Breast epithelium (tissue), 4 donors: ENCODE data around the gene FUT7. TPM values are rescaled to one million over a fixed set of nuclear protein-coding genes. Genes with fewer than 3 reads are reported as not detected.
A peak's percentile ranks its signal among the peaks of the same experiment; 100 is the strongest.

Experiments used
- DNase-seq, 2 donors: peaks; one replicate each; pipeline ENCODE4 v3.0.0-alpha.2; 2019; ENCODE audit warnings: low spot score in 2 of 2
- H3K27ac ChIP-seq, 2 donors: fragments of 200-600 bp; sonication (generic) in 1 of 2; one replicate each; pipeline ENCODE4 v1.5.1; 2016 to 2019; ENCODE audit warnings: mild to moderate bottlenecking in 1 of 2
- H3K27me3 ChIP-seq, 2 donors: fragments of 200-600 bp; sonication (generic) in 1 of 2; one replicate each; pipeline versions ENCODE4 v1.5.1 to v1.6.0; 2017 to 2019; ENCODE audit warnings: control low read depth in 1 of 2, mild to moderate bottlenecking in 1 of 2
- H3K36me3 ChIP-seq: fragments of 200-600 bp; one replicate; pipeline ENCODE4 v1.5.1; 2019
- H3K4me1 ChIP-seq, 2 donors: fragments of 200-600 bp; sonication (generic); one replicate each; pipeline ENCODE4 v1.5.1; 2016 to 2019; ENCODE audit warnings: control low read depth in 1 of 2
- H3K4me3 ChIP-seq, 3 donors: fragments of 200-600 bp; sonication (generic); 1 replicate in 2 of 3; 2 replicates in 1 of 3; pipeline ENCODE4 v1.5.1; 2016 to 2019; ENCODE audit warnings: mild to moderate bottlenecking in 3 of 3, moderate library complexity in 2 of 3
- H3K9me3 ChIP-seq, 2 donors: fragments of 200-600 bp; sonication (generic) in 1 of 2; one replicate each; pipeline ENCODE4 v1.5.1; 2016 to 2019; ENCODE audit warnings: control low read depth in 1 of 2
- POLR2A ChIP-seq: fragments of 450-650 bp; IDR thresholded peaks from one replicate; pipeline ENCODE4 v1.6.1; 2016; ENCODE audit warnings: antibody characterized with exemption, mild to moderate bottlenecking, moderate library complexity
- POLR2AphosphoS5 ChIP-seq, 3 donors: sonication (generic); formaldehyde crosslinking; IDR thresholded peaks; one replicate each; pipeline ENCODE4 v1.6.1; 2017; ENCODE audit warnings: antibody characterized with exemption in 3 of 3
- intact Hi-C: fragments of 100-400 bp; cut with DNase I; formaldehyde crosslinking; loops from one replicate; pipeline ENCODE4 v1.15.1; 2023; ENCODE audit warnings: low total_unique reads
- total RNA-seq, 3 donors: library from RNA; depleted of rRNA; stranded (reverse); fragments of >200 nt; gene quantifications; one replicate each; pipeline ENCODE4 v1.1.0, GENCODE V29; 2016
- TF ChIP-seq, protein P1 (sequence below), 3 donors: fragments of 450-650 bp; IDR thresholded peaks; one replicate each; pipeline ENCODE4 v1.5.1; 2016 to 2017; ENCODE audit warnings: antibody characterized with exemption in 3 of 3, mild to moderate bottlenecking in 3 of 3, moderate library complexity in 3 of 3

FUT7 gene
- total RNA-seq, 3 donors from 2014 or later = not detected

DNA sequence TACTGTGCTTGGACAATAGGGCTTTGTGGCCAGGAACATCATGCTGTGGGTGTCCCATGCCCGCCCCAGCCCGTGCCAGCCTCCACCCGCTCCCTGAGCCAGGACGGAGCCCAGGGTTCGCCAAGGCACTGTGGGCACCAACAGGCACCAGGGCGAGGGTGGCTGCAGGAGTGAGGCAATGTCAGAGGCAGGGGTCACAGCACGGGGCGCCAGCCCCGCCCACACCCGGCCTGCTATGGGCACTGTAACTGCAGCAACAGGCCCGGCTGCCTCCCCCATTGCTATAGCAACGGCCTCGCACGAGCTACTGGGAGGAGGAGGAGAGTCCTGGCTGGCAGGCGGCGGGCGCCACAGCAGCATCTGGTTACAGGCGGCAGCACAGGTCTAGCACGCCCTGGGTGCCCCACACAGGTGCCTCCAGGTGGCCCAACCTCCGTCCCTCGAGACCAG lies 6.3 kb downstream of the FUT7 start:
- Histone ChIP-seq H3K27me3 (no peaks in the 10 kb centered on the region), H3K4me1 (peaks cover 12 to 27% of the 10 kb centered on the region in 2 donors), H3K36me3 (no peaks in the 10 kb centered on the region), H3K27ac (peak overlapping the region; percentile 41 to 69), H3K9me3 (no peaks in the 10 kb centered on the region), H3K4me3 (peak overlapping the region in 2 of 3 donors; percentile 2 to 9)
- peak in 1 of 2 donors; percentile 79 for DNase-seq
- intact Hi-C loops = no loop called here
- TF ChIP-seq POLR2A = no peak
- no peak for TF ChIP-seq POLR2AphosphoS5 (IDR thresholded peaks at IDR 0.05)
- TF ChIP-seq, protein P1, sequence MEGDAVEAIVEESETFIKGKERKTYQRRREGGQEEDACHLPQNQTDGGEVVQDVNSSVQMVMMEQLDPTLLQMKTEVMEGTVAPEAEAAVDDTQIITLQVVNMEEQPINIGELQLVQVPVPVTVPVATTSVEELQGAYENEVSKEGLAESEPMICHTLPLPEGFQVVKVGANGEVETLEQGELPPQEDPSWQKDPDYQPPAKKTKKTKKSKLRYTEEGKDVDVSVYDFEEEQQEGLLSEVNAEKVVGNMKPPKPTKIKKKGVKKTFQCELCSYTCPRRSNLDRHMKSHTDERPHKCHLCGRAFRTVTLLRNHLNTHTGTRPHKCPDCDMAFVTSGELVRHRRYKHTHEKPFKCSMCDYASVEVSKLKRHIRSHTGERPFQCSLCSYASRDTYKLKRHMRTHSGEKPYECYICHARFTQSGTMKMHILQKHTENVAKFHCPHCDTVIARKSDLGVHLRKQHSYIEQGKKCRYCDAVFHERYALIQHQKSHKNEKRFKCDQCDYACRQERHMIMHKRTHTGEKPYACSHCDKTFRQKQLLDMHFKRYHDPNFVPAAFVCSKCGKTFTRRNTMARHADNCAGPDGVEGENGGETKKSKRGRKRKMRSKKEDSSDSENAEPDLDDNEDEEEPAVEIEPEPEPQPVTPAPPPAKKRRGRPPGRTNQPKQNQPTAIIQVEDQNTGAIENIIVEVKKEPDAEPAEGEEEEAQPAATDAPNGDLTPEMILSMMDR (IDR thresholded peaks at IDR 0.05) = peak in 1 of 3 donors; percentile 15

DNA sequence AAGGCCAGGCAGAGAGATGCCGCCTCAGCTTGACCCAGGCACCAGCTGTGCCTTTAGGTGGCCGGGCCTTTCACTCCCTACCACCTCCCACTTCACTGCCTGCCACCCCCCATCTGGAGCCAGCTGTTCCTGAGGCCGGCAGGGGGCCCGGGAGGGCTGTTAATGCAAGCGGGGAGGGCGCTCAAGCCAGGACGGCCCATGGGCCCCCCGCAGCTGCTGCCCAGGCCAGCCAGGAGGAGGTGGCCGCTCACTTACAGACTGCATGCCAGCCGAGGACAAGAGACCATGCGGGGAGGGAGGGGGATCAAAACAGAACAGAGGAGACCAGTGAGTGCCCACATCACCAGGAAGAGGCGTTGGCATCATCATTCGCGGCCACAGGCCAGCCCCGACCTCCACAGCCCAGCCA lies 8.3 kb downstream of the FUT7 start:
- Histone ChIP-seq H3K4me1 (peaks cover 10 to 21% of the 10 kb centered on the region in 2 donors), H3K27me3 (no peaks in the 10 kb centered on the region), H3K9me3 (no peaks in the 10 kb centered on the region), H3K27ac (peak overlapping the region in 1 of 2 donors; percentile 32), H3K4me3 (no peak overlapping the region), H3K36me3 (no peaks in the 10 kb centered on the region)
- DNase-seq = no peak
- TF ChIP-seq POLR2AphosphoS5 (IDR thresholded peaks at IDR 0.05) (no peak), POLR2A (no peak)
- TF ChIP-seq, protein P1 (IDR thresholded peaks at IDR 0.05) = no peak
- intact Hi-C loops = no loop called here

DNA sequence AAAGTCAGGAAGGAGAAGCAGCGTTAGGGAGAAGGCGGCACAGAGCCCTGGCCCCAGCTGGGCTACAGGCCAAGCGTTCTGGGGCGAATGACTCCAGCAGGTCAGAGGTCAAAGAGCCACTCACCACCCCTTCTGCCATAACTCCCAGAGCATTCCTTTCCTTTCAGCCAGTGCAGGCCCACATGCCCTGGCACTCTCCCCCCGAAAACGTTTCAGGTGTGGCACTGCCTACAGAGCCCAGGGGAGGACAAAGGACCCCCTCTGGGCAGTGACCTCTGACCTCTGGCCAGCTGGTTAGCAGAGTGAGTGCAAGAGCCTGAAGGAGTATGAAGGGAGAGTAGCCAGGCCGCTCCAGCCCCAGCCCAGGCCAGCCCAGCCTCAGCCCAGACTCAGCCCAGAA lies 8.7 kb downstream of the FUT7 start:
- TF ChIP-seq, protein P1 (IDR thresholded peaks at IDR 0.05) = no peak
- TF ChIP-seq POLR2A = no peak
- no peak for TF ChIP-seq POLR2AphosphoS5 (IDR thresholded peaks at IDR 0.05)
- Histone ChIP-seq H3K9me3 (no peaks in the 10 kb centered on the region), H3K4me1 (peaks cover 7 to 21% of the 10 kb centered on the region in 2 donors), H3K36me3 (no peaks in the 10 kb centered on the region), H3K4me3 (no peak overlapping the region), H3K27me3 (no peaks in the 10 kb centered on the region), H3K27ac (peak overlapping the region in 1 of 2 donors; percentile 32)
- no peak for DNase-seq
- intact Hi-C loops = no loop called here

DNA sequence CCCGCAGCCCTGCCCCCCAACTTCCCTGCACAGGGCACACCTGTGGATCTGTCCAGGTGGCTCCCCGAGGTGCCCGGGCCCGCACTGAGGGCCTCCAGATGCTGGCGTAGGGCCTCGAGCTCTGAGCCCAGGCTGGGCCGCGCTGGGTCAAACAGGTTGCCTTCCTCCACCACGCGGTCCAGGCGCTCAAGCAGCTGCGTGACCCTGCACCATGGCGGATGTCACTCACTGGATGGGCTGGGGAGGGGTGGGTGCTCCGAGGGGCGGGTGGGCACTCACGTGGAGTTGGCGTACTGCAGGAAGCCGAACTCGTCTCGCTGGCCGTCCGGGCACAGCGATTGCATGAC lies 9.3 kb downstream of the FUT7 start:
- Histone ChIP-seq H3K9me3 (no peaks in the 10 kb centered on the region), H3K27me3 (no peaks in the 10 kb centered on the region), H3K4me1 (peaks cover 7 to 21% of the 10 kb centered on the region in 2 donors), H3K27ac (peak overlapping the region in 1 of 2 donors; percentile 43), H3K4me3 (no peak overlapping the region), H3K36me3 (no peaks in the 10 kb centered on the region)
- no peak for DNase-seq
- intact Hi-C loops = no loop called here
- TF ChIP-seq POLR2A (no peak), POLR2AphosphoS5 (IDR thresholded peaks at IDR 0.05) (no peak)
- TF ChIP-seq, protein P1 (IDR thresholded peaks at IDR 0.05) = no peak

DNA sequence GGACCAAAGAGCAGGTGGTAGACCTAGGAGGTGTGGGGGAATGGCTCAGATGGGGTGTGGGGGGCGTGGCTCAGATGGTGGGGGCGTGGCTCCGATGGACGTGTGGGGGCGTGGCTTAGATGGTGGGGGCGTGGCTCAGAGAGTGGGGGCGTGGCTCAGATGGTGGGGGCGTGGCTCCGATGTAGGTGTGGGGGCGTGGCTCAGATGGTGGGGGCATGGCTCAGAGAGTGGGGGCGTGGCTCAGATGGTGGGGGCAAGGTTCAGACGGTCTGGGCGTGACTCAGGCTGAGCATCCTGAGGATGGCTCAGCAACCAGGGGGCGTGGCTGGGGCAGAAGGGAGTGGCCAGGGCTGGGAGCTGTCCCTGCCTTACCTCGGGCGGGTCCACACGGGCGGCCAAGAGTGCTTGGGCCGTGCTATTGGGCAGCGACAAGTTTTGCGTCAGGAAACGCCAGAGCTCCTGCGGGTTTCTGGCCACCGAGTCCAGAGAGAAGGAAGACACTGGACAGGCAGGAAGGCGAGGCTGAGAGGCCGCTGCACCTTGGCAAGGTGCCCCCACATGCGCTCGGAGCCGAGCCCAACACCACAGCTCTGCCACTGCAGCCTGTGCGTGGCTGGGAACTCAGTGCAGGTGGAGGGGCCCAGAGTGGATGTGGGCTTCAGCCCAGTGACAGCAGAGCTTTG lies 9.8 kb downstream of the FUT7 start:
- Histone ChIP-seq H3K27me3 (no peaks in the 10 kb centered on the region), H3K27ac (peak overlapping the region in 1 of 2 donors; percentile 43), H3K4me1 (peaks cover 2 to 16% of the 10 kb centered on the region in 2 donors), H3K9me3 (no peaks in the 10 kb centered on the region), H3K36me3 (no peaks in the 10 kb centered on the region), H3K4me3 (no peak overlapping the region)
- intact Hi-C loops = no loop called here
- DNase-seq = peak in 1 of 2 donors; percentile 69
- TF ChIP-seq, protein P1 (IDR thresholded peaks at IDR 0.05) = no peak
- TF ChIP-seq POLR2AphosphoS5 (IDR thresholded peaks at IDR 0.05) (no peak), POLR2A (no peak)
